Small intestine (tissue), 7 donors: ENCODE data around the gene NLRP5. TPM values are rescaled to one million over a fixed set of nuclear protein-coding genes. Genes with fewer than 3 reads are reported as not detected.

ENCODE experiments used
- DNase-seq, 2 donors: peaks; one replicate each; pipeline versions ENCODE4 v3.0.0 to v3.0.0-alpha.2; 2013
- FAIRE-seq: peaks from 2 replicates; lab custom pipeline; 2012; peaks lifted over from hg19 to GRCh38; lab: Jason Lieb, UNC
- H3K27ac ChIP-seq, 3 donors: one replicate each; pipeline ENCODE4 v1.5.1; 2013; ENCODE audit warnings: low read length in 2 of 3, mild to moderate bottlenecking in 2 of 3, control low read depth in 1 of 3, inconsistent platforms in 1 of 3, low read depth in 1 of 3, moderate library complexity in 1 of 3
- H3K27me3 ChIP-seq, 3 donors: one replicate each; pipeline ENCODE4 v1.6.1; 2013; ENCODE audit warnings: low read length in 3 of 3, inconsistent platforms in 1 of 3; ENCODE audit not compliant: control insufficient read depth in 3 of 3, insufficient read depth in 3 of 3
- H3K36me3 ChIP-seq, 3 donors: one replicate each; pipeline ENCODE4 v1.6.1; 2013; ENCODE audit warnings: low read length in 3 of 3, inconsistent platforms in 1 of 3, low read depth in 1 of 3, mild to moderate bottlenecking in 1 of 3, moderate library complexity in 1 of 3; ENCODE audit not compliant: control insufficient read depth in 3 of 3, insufficient read depth in 2 of 3
- H3K4me1 ChIP-seq, 3 donors: one replicate each; pipeline ENCODE4 v1.6.1; 2013; ENCODE audit warnings: low read length in 2 of 3, inconsistent platforms in 1 of 3, low read depth in 1 of 3, mild to moderate bottlenecking in 1 of 3, moderate library complexity in 1 of 3; ENCODE audit not compliant: control insufficient read depth in 3 of 3, insufficient read depth in 2 of 3
- H3K4me3 ChIP-seq, 3 donors: one replicate each; pipeline ENCODE4 v1.5.1; 2013; ENCODE audit warnings: low read length in 3 of 3, control low read depth in 1 of 3, inconsistent platforms in 1 of 3, low read depth in 1 of 3, mild to moderate bottlenecking in 1 of 3, moderate library complexity in 1 of 3
- H3K9me3 ChIP-seq, 2 donors: one replicate each; pipeline ENCODE4 v1.6.1; 2013; ENCODE audit warnings: low read depth in 1 of 2, low read length in 1 of 2; ENCODE audit not compliant: control insufficient read depth in 2 of 2, insufficient read depth in 1 of 2
- WGBS, 3 donors: extraction: QIAGEN DNeasy Blood & Tissue Kit; methylation state at CpG; one replicate each; pipeline ENCODE4 v1.1.7; 2013; 5-methylcytosine and 5-hydroxymethylcytosine counted together
- polyA plus RNA-seq, 4 donors: library from polyadenylated mRNA; stranded (reverse) in 3 of 4; unstranded in 1 of 4; fragments of 200-250 nt in 3 of 4; fragments of 120-200 nt in 1 of 4; gene quantifications; one replicate each; pipeline versions ENCODE4 v1.2.1 to v1.2.3, GENCODE V29; 2013
- donor health status: healthy with polysubstance abuse.
- donor health status: control.
- donor health status: control.
- donor health status: Bipolar disorder and iron deficiency.
- donor health status: healthy.

Gene NLRP5
- polyA plus RNA-seq, 4 donors = not detected

- H3K27ac ChIP-seq = no peak overlapping the region
- peaks cover 0 to 9% (median 2%) of the 10 kb centered on the region in 3 donors for H3K27me3 ChIP-seq
- peak overlapping the region in 2 of 3 donors; percentile 20 to 39 for H3K4me3 ChIP-seq
- DNase-seq = peak; percentile 66 to 77
- H3K9me3 ChIP-seq = peaks cover 0 to 3% of the 10 kb centered on the region in 2 donors
- peaks cover 0 to 9% (median 0%) of the 10 kb centered on the region in 3 donors for H3K4me1 ChIP-seq
- no peak for FAIRE-seq
- WGBS, 3 donors = 3 to 5% (median 5%) methylated on average over 35 to 36 of the region's 36 CpGs
- peaks cover 0 to 7% (median 0%) of the 10 kb centered on the region in 3 donors for H3K36me3 ChIP-seq
Measured at GRCh38 chr19:56080669-56081401, 94.3 kb downstream of the NLRP5 start.

DNA sequence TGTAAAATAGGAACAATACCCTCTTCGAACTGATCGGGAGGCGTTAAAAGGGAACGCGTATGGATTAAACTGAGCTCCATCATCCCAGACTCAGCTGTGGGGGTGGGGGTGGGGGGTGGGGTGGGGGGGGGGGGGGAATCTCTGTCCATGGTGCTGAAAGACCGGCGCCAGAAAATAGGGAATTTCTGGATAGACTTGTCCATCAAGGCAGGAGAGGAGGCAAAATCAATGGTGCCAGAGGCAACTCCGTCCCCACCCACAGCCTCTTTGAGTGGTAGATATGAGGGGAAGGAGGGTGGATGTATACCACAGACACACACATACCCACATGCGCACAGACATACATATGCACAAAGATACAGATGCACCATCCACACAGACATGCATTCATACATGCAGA, 97.1 kb downstream of the NLRP5 start:
- FAIRE-seq (no peak), DNase-seq (no peak)
- Histone ChIP-seq H3K4me1 (peaks cover 0 to 9% (median 0%) of the 10 kb centered on the region in 3 donors), H3K4me3 (no peak overlapping the region), H3K27me3 (peaks cover 0 to 9% (median 2%) of the 10 kb centered on the region in 3 donors), H3K36me3 (peaks cover 6 to 22% (median 8%) of the 10 kb centered on the region in 3 donors), H3K27ac (no peak overlapping the region), H3K9me3 (no peaks in the 10 kb centered on the region)
- 55 to 59% (median 56%) methylated on average over 8 to 9 of the region's 9 CpGs for WGBS, 3 donors

GRCh38 chr19:56084835-56085536, 98.4 kb downstream of the NLRP5 start:
- no peak for FAIRE-seq
- Histone ChIP-seq H3K36me3 (peaks cover 8 to 31% (median 8%) of the 10 kb centered on the region in 3 donors), H3K9me3 (no peaks in the 10 kb centered on the region), H3K4me1 (peaks cover 0 to 9% (median 0%) of the 10 kb centered on the region in 3 donors), H3K4me3 (no peak overlapping the region), H3K27me3 (peaks cover 0 to 9% (median 2%) of the 10 kb centered on the region in 3 donors), H3K27ac (no peak overlapping the region)
- WGBS, 3 donors = 73 to 79% (median 76%) methylated on average over 18 of the region's 18 CpGs
- DNase-seq = no peak

DNA sequence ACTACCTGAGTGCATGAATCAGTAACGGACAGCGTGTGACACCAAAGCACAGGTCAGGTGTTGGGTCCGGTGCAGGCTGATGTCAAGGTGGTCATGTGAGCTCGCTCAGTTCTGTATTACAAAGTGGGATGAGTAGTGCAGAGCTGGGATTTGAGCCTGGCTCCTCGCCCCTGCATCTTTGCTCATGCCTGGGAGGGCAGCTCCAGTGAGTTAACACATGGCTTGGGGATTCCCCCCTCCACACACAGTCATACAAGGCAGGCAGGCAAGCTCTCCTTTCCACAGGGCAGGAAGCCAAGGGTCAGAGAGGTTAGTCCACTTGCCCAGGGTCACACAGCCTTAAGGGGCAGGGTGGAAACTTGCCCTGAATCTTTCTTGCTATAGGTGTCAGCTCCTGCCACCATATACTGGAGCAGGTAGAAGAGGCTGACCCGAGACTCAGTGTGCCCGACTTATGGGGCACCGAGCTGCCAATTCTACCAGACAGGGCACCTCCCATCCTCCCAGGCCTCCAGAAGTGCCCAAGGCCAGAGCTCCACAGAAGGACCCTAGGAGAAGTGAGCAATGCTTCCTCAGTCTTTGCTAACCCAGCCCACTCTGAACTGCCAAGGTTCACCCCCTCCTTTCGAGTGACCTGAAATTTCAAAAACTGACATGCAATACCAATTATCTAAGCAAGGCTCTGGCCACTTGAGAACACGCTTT, 99.1 kb downstream of the NLRP5 start:
- DNase-seq = no peak
- WGBS, 3 donors = 88 to 92% (median 92%) methylated on average over 10 of the region's 10 CpGs
- Histone ChIP-seq H3K27ac (no peak overlapping the region), H3K27me3 (peaks cover 0 to 8% (median 2%) of the 10 kb centered on the region in 3 donors), H3K9me3 (no peaks in the 10 kb centered on the region), H3K4me1 (peaks cover 0 to 7% (median 0%) of the 10 kb centered on the region in 3 donors), H3K36me3 (peaks cover 8 to 36% (median 8%) of the 10 kb centered on the region in 3 donors), H3K4me3 (no peak overlapping the region)
- FAIRE-seq = no peak

GRCh38 chr19:56086671-56087430, 100.3 kb downstream of the NLRP5 start:
- no peak overlapping the region for H3K27ac ChIP-seq
- no peak overlapping the region for H3K4me3 ChIP-seq
- DNase-seq (no peak), FAIRE-seq (no peak)
- no peaks in the 10 kb centered on the region for H3K4me1 ChIP-seq
- WGBS, 3 donors = 80 to 85% (median 83%) methylated on average over 46 to 49 of the region's 49 CpGs
- no peaks in the 10 kb centered on the region for H3K9me3 ChIP-seq
- H3K27me3 ChIP-seq = peaks cover 0 to 2% (median 1%) of the 10 kb centered on the region in 3 donors
- peaks cover 8 to 46% (median 8%) of the 10 kb centered on the region in 3 donors for H3K36me3 ChIP-seq

GRCh38 chr19:56087647-56088496, 101.3 kb downstream of the NLRP5 start:
- no peaks in the 10 kb centered on the region for H3K27me3 ChIP-seq
- H3K4me3 ChIP-seq = no peak overlapping the region
- FAIRE-seq = no peak
- H3K4me1 ChIP-seq = no peaks in the 10 kb centered on the region
- H3K36me3 ChIP-seq = peaks cover 8 to 55% (median 10%) of the 10 kb centered on the region in 3 donors
- peaks cover 0 to 9% of the 10 kb centered on the region in 2 donors for H3K9me3 ChIP-seq
- DNase-seq = no peak
- 86 to 98% (median 95%) methylated on average over 62 to 104 of the region's 104 CpGs for WGBS, 3 donors
- no peak overlapping the region for H3K27ac ChIP-seq

GRCh38 chr19:56088497-56089215, 102.1 kb downstream of the NLRP5 start:
- Histone ChIP-seq H3K36me3 (peaks cover 8 to 63% (median 14%) of the 10 kb centered on the region in 3 donors), H3K27me3 (no peaks in the 10 kb centered on the region), H3K4me3 (no peak overlapping the region), H3K27ac (no peak overlapping the region), H3K4me1 (no peaks in the 10 kb centered on the region), H3K9me3 (peaks cover 0 to 17% of the 10 kb centered on the region in 2 donors)
- no peak for DNase-seq
- 96 to 98% (median 97%) methylated on average over 63 to 66 of the region's 66 CpGs for WGBS, 3 donors
- FAIRE-seq = no peak
